HG02642 (cell line): ENCODE results near the gene MCUB.
A peak's percentile ranks its signal among the peaks of the same experiment; 100 is the strongest.

Source experiments
- ATAC-seq: cut with Tn5 transposase; IDR thresholded peaks from one replicate; pipeline ENCODE4 v1.9.1; 2021; ENCODE audit warnings: mild to moderate bottlenecking; ENCODE audit not compliant: unreplicated experiment, poor library complexity

The MCUB gene

DNA sequence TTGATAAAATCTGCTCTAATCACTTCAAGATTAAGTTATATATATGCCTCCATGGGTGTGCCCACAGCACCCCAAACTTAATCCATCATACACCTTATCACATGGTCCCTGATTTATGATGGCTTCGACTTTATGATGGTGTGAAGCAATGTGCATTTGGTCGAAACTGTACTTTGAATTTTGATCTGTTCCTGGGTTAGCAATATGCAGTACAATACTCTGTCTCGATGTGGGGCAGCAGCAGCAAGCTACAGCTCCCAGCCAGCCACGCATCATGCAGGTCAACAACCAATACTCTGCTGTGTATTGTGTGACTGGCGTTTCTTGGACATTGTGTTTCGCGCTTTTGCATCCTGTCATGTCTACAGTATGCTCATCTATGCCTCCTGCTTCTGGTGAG lies 62.6 kb downstream of the MCUB start:
- ATAC-seq, result no peak

DNA sequence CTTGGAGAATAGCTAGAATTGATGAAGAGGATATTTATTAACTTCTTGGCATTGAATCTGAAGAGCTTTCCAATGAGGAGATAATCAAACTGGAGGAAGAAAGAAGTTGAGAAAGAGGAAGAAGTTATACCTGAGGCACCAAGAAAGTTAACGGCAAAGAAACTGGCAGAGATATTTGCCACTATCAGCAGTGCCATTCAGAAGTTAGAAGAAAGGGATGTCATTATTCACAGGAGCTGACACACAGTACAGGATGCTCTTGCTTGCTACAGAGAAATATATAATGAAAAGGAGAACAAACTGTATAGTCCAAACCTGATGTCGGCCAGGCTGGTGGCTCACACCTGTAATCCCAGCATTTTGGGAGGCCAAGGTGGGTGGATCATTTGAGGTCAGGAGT lies 64.5 kb downstream of the MCUB start:
- no peak for ATAC-seq

DNA sequence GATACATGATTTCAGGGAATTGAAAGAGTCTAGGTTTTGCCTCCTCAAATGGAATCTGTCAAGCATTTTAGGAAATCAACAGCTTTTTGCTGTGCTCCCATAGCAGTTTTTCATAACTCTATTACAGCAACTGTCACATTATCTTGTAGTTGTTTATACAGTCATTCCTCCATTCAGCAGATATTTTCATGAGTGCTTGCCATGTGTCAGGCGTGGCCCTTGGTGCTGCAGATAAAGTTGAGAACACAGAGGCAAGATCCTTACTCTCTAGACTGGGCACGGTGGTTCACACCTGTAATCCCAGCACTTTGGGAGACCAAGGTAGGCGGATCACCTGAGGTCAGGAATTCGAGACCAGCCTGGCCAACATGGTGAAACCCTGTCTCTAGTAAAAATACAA lies 67.3 kb downstream of the MCUB start:
- no peak for ATAC-seq

DNA sequence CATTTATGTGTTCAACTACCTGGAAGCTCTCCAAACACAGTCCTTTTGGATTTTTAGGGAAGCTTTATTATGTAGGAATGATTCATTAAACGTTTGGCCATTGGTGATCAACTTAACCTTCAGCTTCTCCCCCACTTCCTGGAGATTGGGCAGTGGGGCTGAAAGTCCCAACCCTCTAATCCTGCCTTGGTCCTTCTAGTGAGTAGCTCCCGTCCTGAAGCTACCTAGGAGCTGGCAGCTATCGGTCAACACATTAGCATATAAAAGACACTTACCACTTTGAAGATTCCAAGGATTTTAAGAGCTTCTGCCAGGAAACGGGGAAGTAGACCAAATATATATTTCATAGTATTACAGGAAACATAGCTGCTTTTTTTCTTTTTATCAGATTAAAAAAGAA lies 69.7 kb downstream of the MCUB start:
- no peak for ATAC-seq

DNA sequence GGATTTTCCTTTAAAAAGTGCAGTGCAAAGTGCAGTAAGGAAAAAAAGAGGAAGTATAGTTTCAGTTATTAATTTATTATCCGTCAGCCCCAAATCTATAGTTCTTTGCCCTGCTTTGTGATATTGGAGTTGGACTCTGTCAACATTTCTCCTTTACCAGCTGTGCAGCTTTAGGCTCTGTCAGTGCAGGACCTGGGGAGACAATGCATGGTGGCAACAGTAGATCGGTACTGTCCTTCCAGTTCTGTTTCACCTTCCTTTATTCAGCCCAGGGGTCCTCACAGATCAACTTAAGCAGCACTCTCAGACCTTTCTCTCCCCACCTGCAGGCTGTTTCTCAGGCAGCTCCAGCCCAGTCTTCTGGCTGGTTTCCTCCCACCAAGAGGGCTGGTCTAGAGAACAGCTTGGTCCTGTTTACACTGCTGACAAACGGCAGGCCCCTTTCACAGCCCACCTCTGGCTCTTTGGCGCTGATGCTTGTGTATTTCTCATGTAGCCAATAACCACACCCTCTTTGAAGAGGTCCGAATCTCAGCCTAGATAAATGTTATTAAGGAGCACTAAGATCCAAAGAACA lies 71.6 kb downstream of the MCUB start:
- ATAC-seq, result no peak

DNA sequence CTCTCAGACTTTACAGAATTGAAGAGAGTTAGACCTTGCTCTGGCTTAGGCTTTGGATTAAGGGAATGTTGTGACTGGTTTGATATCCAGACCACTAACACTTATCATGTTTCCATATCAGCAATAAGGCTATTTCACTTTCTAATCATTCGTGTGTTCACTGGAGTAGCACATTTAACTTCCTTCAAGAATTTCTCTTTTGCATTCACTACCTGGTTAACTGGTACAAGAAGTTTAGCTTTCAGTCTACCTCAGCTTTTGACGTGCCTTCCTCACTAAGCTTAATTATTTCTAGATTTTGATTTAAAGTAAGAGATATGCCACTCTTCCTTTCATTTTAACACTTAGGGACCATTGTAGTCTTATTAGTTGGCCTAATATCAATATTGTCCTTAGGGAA lies 80.6 kb downstream of the MCUB start:
- ATAC-seq, result no peak

DNA sequence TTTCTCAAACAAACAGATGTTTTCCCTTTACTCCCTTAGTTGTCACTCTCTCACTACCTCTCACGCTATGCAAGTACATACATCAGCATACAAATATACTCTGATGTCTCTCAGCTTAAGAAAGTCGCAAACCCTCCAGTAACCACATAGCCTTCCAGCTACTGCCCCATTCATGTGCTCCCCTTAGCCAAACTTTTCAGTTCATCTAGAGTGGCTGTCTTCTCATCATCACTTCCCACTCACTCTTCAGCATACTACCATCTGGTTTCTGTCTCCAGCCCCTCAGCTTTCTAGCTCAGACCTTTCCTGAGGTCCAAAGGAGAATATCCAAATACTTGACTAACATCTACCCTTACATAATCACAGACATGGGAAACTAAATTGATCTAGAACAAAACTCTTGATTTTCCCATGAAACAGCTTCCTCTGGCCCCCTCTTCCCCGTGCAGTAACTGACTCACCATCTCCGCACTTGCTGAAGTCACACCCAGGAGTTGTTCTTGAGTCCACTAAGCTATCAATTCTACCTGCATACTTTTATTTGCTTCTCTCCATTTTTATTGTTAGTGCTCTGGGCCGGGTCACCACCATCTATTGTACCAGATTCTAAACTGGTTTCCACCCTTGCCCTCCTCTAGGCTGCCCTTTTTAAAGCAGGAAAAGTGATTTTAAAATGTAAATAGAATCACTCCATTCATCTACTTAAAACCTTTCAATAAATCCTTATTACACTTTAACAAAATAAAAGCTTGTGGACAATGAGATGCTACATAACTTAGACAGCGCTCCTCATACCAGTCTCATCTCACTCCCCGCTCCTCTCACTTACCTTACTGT lies 86.0 kb downstream of the MCUB start:
- no peak for ATAC-seq

DNA sequence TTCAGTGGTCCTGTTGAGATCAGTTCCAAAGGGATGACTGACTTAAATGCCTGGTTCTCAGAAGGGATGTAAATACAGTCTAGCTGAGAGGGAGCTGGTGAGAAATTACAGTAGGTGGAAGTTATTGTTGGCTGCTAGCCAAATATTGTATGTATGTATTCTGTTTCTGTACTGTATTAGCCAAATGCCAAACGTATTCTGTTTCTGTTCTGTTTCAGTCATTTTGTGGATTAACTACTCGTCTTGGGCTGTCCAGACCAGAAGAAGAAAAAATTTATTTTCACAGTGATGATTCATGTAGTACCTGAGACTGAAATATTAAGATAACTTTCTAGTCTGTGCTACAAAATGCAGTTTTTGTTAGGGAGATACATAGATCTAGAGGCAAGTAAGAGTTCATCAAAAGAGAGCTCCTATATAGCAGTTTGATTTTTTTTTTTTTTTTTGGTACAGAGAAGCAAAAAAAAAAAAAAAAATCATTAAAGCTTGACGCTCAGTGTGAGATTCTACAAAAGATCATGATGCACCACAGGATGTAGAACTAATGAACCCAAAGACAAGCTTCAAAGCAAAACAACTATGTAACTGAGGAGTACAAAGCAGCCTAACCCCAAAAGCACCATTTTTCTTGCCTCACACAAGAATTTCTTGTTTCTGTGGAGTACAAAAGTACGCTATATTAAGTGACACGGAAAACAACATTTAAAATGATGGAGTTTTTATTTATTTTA lies 88.4 kb downstream of the MCUB start:
- peak; percentile 52 for ATAC-seq

DNA sequence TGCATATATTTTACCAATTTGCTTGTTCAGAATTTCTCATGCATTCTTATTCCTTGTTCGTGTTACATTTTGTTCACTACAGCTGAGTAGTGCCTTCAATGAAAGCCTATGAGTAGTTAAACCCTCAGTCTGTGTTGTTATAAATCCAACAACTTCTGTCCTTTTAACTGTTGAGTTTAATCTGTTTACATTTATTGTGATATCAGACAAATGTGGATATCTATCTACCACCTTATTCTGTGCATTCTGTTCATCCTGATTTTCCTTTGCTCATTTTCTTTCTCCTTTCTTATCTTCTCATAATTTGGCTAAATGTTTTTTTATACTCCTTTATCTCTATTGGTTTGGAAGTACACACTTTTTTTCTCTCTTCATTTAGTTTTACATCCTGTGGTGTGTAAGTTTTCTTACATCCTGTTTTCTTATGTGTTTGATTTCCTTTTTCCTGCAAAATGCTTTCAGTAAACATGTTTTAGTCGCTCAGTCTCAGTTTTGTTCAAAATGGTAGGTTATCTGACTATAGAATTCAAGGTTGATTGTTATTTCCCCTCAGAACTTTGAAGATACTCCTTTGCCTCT lies 89.0 kb downstream of the MCUB start:
- ATAC-seq, result no peak

DNA sequence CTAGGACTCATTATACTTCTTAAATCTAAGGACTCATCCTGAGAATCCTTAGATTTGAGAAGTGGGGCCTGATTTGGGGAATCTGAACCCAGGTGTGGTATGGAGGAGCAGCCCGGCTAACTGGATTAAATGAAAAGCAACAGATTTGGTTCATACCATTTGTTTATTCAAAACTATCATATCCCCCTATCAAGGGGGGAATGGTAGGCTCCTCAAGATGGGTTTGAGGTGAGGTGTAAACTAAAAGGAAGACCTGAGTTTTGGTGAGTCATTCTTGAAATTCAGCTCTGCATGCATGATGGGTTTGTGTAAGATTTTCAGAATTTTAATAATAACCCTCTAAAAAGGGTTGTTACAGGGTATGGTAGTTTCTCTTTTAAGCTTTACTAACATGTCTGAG lies 89.8 kb downstream of the MCUB start:
- ATAC-seq, result peak; percentile 78

DNA sequence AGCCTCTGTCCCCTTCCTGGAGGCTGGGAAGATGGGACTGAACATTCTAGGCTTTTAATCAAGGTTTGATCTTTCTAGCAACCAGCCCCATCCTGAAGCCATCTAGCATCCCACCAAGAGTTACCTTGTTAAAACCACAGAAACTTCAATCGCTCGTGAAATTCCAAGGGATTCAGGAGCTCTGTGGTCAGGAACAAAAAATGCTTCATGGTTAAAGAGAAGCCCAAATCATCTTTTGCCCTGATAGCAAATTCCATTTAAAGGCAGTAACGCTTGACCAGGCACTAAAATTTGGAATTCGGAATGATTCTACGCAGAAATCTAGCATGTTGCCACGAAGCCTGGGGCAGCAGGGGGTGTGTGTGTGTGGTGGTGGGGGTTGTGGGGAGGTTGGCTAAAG lies 95.3 kb downstream of the MCUB start:
- no peak for ATAC-seq

DNA sequence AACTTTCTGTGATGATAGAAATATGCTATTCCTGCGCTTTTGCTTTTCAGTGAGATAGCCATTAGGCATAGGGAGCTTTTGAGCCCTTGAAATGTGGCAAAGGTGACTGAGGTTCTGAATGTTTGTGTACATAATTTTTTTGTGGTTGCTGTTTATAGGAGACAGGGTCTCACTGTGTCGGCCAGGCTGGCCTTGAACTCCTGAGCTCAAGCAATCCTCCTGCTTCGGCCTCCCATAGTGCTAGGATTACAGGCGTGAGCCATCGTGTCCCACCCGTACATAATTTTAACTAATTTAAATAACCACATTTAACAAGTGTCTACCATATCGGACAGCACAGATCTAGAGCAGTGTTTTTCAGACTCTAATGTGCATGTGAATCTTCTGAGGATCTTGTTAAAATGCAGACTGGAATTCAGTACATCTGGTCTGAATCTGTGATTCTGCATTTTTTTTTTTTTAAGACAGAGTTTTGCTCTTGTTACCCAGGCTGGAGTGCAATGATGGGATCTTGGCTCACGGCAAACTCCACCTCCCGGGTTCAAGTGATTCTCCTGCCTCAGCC lies 97.9 kb downstream of the MCUB start:
- no peak for ATAC-seq

DNA sequence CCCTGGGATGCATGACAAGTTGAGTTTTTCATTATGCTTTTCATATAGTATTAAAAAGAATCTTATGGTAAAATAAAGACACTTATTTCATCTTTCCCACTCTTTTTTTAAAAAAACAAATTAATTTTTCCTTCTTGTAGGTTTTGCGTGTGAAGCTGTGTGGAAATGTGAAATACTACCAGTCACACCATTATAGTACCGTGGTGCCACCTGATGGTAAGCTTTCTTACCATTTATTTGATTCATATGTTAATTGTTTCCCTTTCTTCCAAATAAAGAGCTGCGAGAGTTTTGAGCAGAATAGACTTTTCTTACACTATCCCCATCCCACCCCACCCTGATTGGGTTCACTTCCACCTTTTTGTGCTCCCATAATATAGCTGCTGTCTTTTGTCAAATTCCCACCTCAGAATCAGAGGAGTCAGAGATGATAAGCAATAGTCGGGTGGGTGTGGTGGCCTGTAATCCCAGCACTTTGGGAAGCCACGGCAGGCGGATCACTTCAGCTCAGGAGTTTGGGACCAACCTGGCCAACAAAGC lies 98.9 kb downstream of the MCUB start:
- no peak for ATAC-seq

DNA sequence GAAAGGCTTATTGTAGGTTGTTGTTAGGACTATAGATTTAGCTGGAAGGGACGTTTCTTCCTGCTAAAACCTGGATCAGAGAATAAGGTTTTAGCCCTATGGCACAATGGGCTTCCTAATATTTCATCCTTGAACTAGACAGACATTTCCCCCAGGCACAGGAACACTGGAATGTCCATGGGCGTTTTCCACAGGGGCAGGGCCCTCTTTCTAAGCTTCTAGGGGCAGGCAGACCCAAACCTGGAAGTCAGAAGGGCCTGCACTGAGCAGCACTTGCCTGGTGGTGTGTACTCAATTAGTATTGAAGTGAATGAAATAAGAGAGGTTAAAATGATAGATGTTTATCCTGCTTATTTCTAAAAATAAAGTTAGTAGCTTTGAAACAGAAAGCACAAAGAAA lies 102.1 kb downstream of the MCUB start:
- no peak for ATAC-seq

DNA sequence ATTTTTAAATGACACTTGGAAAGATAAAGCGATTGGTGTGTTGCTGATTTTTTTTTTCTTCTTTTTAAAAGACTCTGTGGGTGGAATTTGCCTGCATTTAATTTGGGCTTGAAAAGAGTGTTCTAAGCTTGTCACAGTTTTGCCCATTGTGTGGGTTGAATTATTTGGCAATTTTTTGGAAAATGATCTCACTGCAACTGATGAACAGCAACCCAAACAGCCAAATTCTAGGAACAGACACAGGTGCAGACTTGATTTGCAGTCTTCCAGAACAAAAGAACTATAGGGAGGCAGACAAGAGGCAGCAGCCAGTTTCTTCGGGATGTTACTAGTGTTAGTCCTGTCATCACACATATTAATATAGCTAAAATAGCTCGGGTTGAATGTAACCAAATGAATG lies 102.7 kb downstream of the MCUB start:
- ATAC-seq, result no peak

DNA sequence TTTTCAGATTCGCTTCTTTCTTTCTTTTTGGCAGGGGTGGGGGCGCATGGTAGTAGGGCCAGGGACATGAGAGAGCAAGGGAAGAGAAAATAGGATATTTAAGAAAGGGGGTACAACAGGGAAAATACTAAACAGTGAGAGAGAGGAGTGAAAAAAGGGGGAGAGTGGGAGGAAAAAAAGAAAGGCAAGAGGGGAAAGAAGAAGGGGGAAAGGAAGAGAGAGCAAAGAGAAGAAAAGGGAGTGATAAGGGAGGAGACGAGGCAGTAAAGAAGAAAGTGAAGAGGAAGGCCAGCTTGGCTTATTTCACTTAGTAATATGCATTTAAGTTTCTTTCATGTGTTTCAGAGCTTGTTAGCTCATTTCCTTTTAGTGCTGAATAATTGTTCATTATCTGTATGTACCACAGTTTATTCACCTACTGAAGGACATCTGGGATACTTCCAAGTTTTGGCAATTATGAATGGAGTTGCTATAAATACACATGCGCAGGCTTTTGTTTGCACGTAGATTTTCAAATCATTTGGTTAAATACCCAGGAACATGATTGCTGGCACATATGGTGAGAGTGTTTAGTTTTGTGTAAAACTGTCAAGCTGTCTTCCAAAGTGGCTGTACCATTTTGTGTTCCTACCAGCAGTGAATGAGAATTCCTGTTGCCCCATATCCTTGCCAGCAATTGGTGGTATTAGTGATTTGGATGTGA lies 105.9 kb downstream of the MCUB start:
- ATAC-seq, result no peak

DNA sequence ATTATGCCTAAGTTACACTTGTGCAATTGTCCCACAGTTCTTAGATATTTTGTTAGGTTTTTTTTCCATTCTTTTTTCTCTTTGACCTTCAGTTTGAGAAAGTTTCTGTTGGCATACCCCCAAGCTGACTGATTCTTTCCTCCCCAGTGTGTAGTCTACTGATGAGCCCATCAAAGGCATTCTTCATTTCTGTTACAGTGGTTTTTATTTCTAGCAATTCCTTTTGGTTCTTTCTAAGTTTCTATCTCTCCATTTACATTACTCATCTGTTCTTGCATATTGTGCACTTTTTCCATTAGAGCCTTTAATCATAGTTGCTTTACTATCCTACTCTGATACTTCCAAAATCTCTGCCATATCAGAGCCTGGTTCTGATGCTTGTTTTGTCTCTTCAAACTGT lies 111.3 kb downstream of the MCUB start:
- ATAC-seq, result no peak

DNA sequence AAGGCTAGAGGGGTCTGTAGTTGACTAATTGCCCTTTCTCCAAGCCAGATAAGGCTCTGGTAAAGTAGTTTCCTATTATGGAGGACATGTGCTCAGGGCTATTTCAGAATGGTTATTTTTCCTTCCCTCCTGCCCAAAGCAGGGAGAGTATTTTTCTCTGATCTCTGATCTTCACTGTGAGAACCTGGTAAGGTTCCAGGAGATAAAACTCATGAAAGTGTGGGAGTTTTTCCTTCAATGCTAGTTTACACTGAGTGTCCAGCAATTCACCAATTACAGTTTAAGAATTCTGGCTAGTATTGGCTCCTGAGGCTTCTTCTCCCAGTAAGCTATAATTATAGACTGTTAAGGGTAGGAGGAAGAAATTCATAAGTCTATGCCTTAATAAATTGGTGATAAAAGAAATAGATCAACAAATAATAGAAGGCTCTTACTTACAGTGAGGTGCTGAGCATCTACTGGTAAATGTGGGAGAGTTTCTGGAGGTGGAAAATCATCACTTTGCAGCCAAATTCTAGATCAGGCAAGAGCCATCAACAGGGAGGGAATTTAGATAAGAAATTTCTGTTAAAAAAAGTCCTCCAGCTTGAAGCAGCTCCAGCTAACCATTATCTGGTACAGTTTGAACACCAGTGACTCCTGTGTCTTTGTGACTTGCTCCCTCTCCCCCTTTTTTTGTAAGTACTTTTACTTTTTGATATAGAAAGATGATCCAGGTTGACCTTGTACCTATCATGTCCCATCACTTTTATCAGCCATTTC lies 112.3 kb downstream of the MCUB start:
- no peak for ATAC-seq

DNA sequence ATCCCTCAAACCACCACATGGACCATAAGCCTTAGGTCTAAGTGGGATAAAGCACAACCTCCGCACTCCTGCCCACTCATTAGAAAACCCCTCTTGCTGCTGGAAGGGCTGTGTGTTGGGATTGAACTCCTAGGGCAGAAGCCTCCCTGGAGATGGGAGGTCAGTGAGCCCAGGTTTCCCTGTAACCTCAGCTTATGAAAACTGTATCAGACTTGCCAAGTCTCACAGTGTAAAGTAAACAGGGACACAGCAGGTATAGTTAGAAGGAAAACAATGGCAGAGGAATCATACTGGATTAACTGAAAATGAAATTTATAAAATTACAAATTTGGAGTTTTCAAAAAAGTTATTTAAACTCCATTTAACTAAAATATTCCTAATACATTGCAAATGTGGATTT lies 113.3 kb downstream of the MCUB start:
- no peak for ATAC-seq
